ENCODE data around the gene TJP3.

- TF ChIP-seq CTCF (IDR thresholded peaks at IDR 0.05), result no peak
- no peak for TF ChIP-seq POLR2AphosphoS5 (IDR thresholded peaks at IDR 0.05)
- TF ChIP-seq POLR2A (IDR thresholded peaks at IDR 0.05), result no peak
Observed at GRCh38 chr19:3752492-3752891, 44.3 kb downstream of the TJP3 start.
